ENCODE measurements around the gene SYT15. TPM values are rescaled to one million over a fixed set of nuclear protein-coding genes. Genes with fewer than 3 reads are reported as not detected.

Gene SYT15
- polyA plus RNA-seq, 4 donors, result 7.3 to 18.4 (median 10.3) TPM

Other genes starting within 250 kb of the SYT15 start
- gene ANXA8L1, start 203.4 kb upstream of the SYT15 start, polyA plus RNA-seq (ENCODE audit: insufficient read length in 4 of 4), result under 1 TPM in 2 of 4 donors, not detected in 2; 0.32 to 0.52 TPM
- gene NPY4R, start 113.2 kb upstream of the SYT15 start, polyA plus RNA-seq (ENCODE audit: insufficient read length in 4 of 4), result under 1 TPM in 1 of 4 donors, not detected in 3; 0.08 TPM
- 1 to 10 TPM; 1.9 to 6.9 (median 4.2) TPM for gene GPRIN2, start 22.5 kb upstream of the SYT15 start, polyA plus RNA-seq (ENCODE audit: insufficient read length in 4 of 4)